GM12874 (cell line): Measurements from ENCODE around the gene SCEL.

ENCODE experiments used
- TF ChIP-seq, protein P1 (sequence below): IDR thresholded peaks from 2 replicates; pipeline ENCODE4 v1.5.1; 2011; ENCODE audit warnings: low read depth, mild to moderate bottlenecking, control low read depth, low read length, moderate library complexity; ENCODE audit not compliant: insufficient read depth

The SCEL gene

DNA sequence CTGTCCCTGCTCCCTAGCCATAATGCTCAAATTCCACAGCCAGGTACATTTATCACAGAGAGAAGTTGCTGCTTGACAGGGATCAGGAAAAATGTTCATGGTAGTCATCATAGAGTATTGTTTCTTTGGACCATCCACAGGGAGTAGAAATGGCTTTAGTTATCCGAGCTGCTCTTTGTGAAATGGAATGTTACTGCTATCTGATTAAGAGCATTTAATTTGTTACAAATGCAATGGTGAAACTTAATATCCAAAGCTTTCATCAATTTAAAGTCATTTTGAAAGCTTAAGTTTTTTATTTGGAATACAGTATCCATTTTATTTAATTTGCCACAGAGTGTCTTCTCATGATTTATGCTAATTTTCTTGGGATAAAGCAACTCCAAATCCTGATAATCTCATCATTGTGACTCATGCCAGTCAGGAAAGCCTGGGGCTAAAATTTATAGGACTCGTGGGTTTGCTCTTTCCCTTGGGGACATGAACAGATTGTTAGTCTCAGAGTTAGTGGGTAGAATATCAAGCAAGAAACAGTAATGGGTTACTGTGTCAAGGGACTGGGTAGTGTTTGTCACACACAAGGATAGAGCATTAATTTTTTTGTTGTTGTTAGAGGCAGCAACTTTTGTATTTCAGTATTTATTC, 59.8 kb downstream of the SCEL start:
- TF ChIP-seq, protein P1, sequence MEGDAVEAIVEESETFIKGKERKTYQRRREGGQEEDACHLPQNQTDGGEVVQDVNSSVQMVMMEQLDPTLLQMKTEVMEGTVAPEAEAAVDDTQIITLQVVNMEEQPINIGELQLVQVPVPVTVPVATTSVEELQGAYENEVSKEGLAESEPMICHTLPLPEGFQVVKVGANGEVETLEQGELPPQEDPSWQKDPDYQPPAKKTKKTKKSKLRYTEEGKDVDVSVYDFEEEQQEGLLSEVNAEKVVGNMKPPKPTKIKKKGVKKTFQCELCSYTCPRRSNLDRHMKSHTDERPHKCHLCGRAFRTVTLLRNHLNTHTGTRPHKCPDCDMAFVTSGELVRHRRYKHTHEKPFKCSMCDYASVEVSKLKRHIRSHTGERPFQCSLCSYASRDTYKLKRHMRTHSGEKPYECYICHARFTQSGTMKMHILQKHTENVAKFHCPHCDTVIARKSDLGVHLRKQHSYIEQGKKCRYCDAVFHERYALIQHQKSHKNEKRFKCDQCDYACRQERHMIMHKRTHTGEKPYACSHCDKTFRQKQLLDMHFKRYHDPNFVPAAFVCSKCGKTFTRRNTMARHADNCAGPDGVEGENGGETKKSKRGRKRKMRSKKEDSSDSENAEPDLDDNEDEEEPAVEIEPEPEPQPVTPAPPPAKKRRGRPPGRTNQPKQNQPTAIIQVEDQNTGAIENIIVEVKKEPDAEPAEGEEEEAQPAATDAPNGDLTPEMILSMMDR: no peak

DNA sequence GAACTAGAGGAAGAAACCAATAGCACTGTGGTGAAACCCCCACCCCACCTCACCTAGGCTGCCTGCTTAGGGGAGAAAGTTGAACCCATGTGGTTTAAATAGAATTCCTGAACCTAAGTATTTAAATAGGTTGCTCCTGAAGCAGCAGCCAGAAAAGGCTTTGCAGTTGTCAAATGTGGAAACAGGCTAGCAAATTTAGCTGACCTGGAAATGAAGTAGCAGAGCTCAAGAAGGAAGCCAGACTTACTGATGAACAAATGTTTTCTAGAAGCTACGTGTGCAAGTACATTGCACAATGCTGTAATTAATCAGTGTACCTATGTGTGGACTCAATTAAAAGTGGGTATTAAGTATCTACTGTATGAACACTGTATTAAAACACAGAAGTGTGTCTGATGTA, 61.3 kb downstream of the SCEL start:
- TF ChIP-seq, protein P1: no peak

DNA sequence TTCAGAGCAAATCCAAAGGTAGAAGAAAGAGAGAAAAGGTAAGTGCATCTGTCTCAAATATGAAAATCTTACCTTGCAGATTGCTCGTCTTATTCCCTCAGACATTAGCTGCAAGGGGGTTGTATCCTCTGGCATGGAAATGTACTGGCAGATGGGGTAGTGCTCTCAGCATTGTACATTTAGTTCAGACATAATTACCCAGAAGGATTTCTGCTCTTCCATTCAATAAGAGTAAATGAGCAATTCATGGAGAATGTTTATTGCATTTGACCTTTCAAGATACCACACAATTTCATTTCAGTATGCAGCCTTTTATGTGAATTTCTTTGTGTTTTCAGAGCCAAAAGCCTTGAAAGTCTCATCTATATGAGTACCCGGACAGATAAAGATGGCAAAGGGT, 63.8 kb downstream of the SCEL start:
- TF ChIP-seq, protein P1: no peak

DNA sequence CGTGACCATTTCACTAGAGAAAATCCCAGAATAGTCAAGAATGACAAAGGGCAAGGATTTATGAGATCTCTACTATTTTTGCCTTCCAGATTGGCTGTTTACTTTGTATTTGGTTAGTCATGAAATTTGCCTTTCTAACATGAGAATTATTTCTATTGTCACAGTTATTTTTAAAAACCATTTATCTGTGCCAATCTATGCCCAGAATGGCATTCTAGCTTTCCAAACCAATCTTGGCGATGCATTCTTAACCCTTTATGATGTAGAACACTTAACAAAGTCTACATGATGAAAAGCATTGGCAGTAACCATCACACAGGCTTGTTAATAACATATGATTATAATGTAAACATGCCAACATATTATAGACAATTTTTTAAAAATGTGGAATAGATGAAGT, 65.2 kb downstream of the SCEL start:
- TF ChIP-seq, protein P1: no peak

DNA sequence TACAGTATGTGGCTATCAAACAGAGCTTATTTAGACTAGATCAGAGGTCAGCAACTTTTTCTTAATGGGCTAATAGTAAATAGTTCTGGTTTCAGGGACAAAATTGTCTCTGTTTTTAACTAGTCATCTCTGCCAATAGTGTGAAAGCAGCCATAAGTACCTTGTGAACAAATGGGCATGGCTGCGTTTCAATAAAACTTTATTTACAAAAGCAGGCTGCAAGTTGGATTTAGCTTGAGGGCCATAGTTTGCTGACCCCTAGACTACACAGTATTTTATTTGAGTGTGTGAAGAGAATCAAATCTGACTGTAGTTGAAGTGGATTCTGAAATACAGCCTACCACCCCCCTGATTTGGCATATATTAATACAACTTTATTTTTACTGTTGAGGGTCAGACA, 75.6 kb downstream of the SCEL start:
- TF ChIP-seq, protein P1: no peak

DNA sequence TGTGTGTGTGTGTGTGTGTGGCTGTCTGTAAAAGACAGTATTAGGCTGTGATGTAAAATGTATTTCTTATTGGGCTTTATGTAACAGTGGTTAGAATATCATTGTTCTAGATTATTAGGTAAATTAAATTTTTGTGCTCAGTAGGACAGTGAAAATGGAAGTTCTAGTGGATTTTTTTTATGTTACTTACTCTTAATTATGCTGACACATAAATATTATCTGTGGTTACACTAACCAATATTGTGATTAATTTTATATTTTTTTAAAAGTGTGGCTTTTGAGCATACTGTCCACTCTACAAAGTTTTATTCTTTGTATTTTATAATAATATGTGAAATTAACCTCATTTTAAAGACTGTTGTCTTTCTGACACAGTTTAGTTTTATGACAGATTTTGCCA, 80.5 kb downstream of the SCEL start:
- TF ChIP-seq, protein P1: no peak

DNA sequence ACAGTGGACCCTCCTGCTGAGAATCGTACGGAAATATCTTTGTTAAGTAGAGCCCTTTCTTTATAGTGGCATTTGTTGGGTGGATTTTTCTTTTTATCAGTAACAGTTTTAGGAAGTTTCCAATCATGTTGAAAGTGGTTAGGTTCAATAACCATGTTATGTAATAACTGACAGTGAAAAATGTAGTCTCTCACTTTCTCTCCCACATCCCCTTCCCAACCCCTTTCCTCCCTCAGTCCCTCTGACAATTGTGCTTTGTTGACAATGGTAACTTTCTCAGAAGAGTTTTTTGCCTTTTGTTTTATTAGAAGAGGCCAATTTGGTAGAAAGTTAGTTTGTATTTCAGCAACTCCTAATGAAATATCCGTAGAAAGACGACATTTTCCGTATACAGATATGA, 84.1 kb downstream of the SCEL start:
- TF ChIP-seq, protein P1: no peak
